Heart left ventricle (tissue), 13 donors: Measurements from ENCODE around the gene GGA2.

Experiments used
- POLR2A ChIP-seq, 2 donors: fragments of 450-650 bp; IDR thresholded peaks; one replicate each; pipeline ENCODE4 v1.6.1; 2017; ENCODE audit warnings: antibody characterized with exemption in 2 of 2, mild to moderate bottlenecking in 2 of 2, moderate library complexity in 2 of 2
- TF ChIP-seq, protein P1 (sequence below), 12 donors: fragments of 200-600 bp; sonication (generic) in 4 of 12; IDR thresholded peaks; one replicate each; pipeline versions ENCODE4 v1.5.0 to v1.8.0; 2018 to 2022; ENCODE audit warnings: antibody characterized with exemption in 12 of 12, mild to moderate bottlenecking in 5 of 12
- donor health status: ischemic (EF 13 %, LVEDD 7.1; RV severe dilation, severe dysfunction).
- donor health status: DM: no; HTN: yes; CAD: no.
- donor health status: DM: no; HTN: no; CAD: no.
- donor health status: ischemic (EF 25% LVEDD 6.9; RV normal size, moderate dysfunction).
- donor health status: ischemic (EF 25% LVEDD 5.7; RV mildly dilated, moderate dysfunction).
- donor health status: ischemic (EF 35%, LVEDD 5.7; RV mildly dilated, moderate dysfunction).
- donor health status: nonischemic (EF 11% LVEDD 7.7; RV severe dilation, severe dysfunction).
- donor health status: DM: yes; HTN: yes; CAD: no.
- donor health status: PGD.
- donor health status: ischemic (EF 29% LVEDD 5.4; RV normal size, mild dysfunction).
- donor health status: nonischemic (EF 23%, LVEDD 6.1; RV moderate dilation, normal function).

DNA sequence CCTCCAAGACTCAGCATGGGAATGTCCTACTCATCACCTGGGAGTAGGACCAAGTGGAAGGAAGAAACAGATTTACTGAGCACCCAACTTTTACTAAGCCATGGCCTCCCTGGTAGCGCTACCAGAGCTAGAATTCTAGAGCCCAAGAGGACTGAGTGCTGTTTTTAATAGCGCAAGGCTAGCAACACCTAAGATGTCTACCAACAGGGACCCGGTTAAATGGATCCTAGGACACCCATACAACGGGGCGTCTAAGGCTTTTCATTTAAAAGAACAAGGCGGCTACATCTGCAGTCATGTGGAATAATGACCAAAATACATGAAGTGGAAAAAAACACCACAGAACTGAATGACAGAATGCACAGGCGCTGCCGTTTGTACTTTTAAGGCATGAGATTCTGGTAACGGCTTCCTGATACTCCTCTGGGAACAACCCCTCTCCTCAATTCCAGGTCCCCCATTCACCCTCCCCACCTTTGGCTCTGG, 5.1 kb downstream of the GGA2 start:
- TF ChIP-seq, protein P1, sequence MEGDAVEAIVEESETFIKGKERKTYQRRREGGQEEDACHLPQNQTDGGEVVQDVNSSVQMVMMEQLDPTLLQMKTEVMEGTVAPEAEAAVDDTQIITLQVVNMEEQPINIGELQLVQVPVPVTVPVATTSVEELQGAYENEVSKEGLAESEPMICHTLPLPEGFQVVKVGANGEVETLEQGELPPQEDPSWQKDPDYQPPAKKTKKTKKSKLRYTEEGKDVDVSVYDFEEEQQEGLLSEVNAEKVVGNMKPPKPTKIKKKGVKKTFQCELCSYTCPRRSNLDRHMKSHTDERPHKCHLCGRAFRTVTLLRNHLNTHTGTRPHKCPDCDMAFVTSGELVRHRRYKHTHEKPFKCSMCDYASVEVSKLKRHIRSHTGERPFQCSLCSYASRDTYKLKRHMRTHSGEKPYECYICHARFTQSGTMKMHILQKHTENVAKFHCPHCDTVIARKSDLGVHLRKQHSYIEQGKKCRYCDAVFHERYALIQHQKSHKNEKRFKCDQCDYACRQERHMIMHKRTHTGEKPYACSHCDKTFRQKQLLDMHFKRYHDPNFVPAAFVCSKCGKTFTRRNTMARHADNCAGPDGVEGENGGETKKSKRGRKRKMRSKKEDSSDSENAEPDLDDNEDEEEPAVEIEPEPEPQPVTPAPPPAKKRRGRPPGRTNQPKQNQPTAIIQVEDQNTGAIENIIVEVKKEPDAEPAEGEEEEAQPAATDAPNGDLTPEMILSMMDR (IDR thresholded peaks at IDR 0.05) = no peak
- TF ChIP-seq POLR2A (IDR thresholded peaks at IDR 0.05) = no peak
